HepG2 (cell line): ENCODE results near the gene PPP1R1B. TPM values are rescaled to one million over a fixed set of nuclear protein-coding genes. Genes with fewer than 3 reads are reported as not detected.

ENCODE experiments used
- AFF4 ChIP-seq: sonication (generic); formaldehyde crosslinking; IDR thresholded peaks from 2 replicates; pipeline ENCODE4 v1.4.0; 2020; ENCODE audit warnings: missing genetic modification reagents
- GMEB2 ChIP-seq: IDR thresholded peaks from 2 replicates; pipeline ENCODE4 v1.6.1; 2016; ENCODE audit warnings: missing biosample characterization, missing genetic modification reagents, low read depth
- HDAC6 ChIP-seq: fragments of 200-600 bp; sonication (generic); IDR thresholded peaks from 2 replicates; pipeline ENCODE4 v1.7.0; 2017; ENCODE audit warnings: mild to moderate bottlenecking, antibody characterized with exemption, low read length, low read depth
- HOXA7 ChIP-seq: sonication (generic); formaldehyde crosslinking; IDR thresholded peaks from 2 replicates; pipeline ENCODE4 v1.8.1; 2022; ENCODE audit warnings: mild to moderate bottlenecking, missing genetic modification reagents, moderate library complexity
- RFX1 ChIP-seq: fragments of 450-650 bp; IDR thresholded peaks from 2 replicates; pipeline ENCODE4 v1.6.1; 2017
- SAP130 ChIP-seq: IDR thresholded peaks from 2 replicates; pipeline ENCODE4 v1.6.1; 2016; ENCODE audit warnings: low read depth
- SOX5 ChIP-seq: IDR thresholded peaks from 2 replicates; pipeline ENCODE4 v1.6.1; 2016; ENCODE audit warnings: borderline replicate concordance
- SPEN ChIP-seq: sonication (generic); formaldehyde crosslinking; IDR thresholded peaks from 2 replicates; pipeline ENCODE4 v1.5.1; 2020; ENCODE audit warnings: low read depth, mild to moderate bottlenecking, missing genetic modification reagents
- TRIM24 ChIP-seq: sonication (generic); formaldehyde crosslinking; IDR thresholded peaks from 2 replicates; pipeline ENCODE4 v1.8.0; 2022; ENCODE audit warnings: mild to moderate bottlenecking, missing genetic modification reagents
- ZNF180 ChIP-seq: sonication (generic); formaldehyde crosslinking; IDR thresholded peaks from 2 replicates; pipeline ENCODE4 v1.4.0; 2020; ENCODE audit warnings: low read depth, missing genetic modification reagents, borderline replicate concordance
- ZNF570 ChIP-seq: sonication (generic); formaldehyde crosslinking; IDR thresholded peaks from 2 replicates; pipeline ENCODE4 v1.4.0; 2020; ENCODE audit warnings: mild to moderate bottlenecking, missing genetic modification reagents, borderline replicate concordance
- ZNF615 ChIP-seq: sonication (generic); formaldehyde crosslinking; IDR thresholded peaks from 2 replicates; pipeline ENCODE4 v1.5.0; 2020; ENCODE audit warnings: mild to moderate bottlenecking, missing genetic modification reagents, borderline replicate concordance
- ZNF746 ChIP-seq: sonication (generic); formaldehyde crosslinking; IDR thresholded peaks from 2 replicates; pipeline ENCODE4 v1.8.0; 2022; ENCODE audit warnings: mild to moderate bottlenecking, missing genetic modification reagents
- ZNF749 ChIP-seq: sonication (generic); formaldehyde crosslinking; IDR thresholded peaks from 2 replicates; pipeline ENCODE4 v1.8.0; 2022; ENCODE audit warnings: mild to moderate bottlenecking, missing genetic modification reagents, moderate library complexity, borderline replicate concordance
- ZNF790 ChIP-seq: sonication (generic); formaldehyde crosslinking; IDR thresholded peaks from 2 replicates; pipeline ENCODE4 v1.8.0; 2022; ENCODE audit warnings: missing genetic modification reagents, mild to moderate bottlenecking, borderline replicate concordance
- ZNF800 ChIP-seq: sonication (generic); formaldehyde crosslinking; IDR thresholded peaks from 2 replicates; pipeline ENCODE4 v1.4.0; 2020; ENCODE audit warnings: missing genetic modification reagents
- polyA plus RNA-seq, 8 experiments: library from polyadenylated mRNA; depleted of rRNA in 3 of 8; stranded (reverse) in 7 of 8; unstranded in 1 of 8; fragments of >200 nt; fragmentation: Illumina TruSeq in 4 of 8; extraction: Trizol in 4 of 8; gene quantifications; 2 replicates each; pipeline versions ENCODE4 v1.2.1 to v1.2.3, GENCODE V29; 2011 to 2016; ENCODE audit warnings: low read depth in 4 of 8, missing spikeins in 1 of 8, mixed read lengths in 1 of 8; ENCODE audit not compliant: insufficient read depth in 1 of 8
- total RNA-seq, 5 experiments: library from RNA; depleted of rRNA; stranded (reverse); fragments of >200 nt; fragmentation: Illumina TruSeq; extraction: Trizol; gene quantifications; 2 replicates each; pipeline ENCODE4 v1.2.3, GENCODE V29; 2016; ENCODE audit warnings: low read depth in 1 of 5
- TF ChIP-seq, protein P1 (sequence below): sonication (generic); formaldehyde crosslinking; IDR thresholded peaks from 2 replicates; pipeline ENCODE4 v1.8.0; 2022; ENCODE audit warnings: mild to moderate bottlenecking, missing genetic modification reagents; ENCODE audit not compliant: insufficient replicate concordance
- TF ChIP-seq, protein P2 (sequence below): sonication (generic); formaldehyde crosslinking; IDR thresholded peaks from 2 replicates; pipeline ENCODE4 v1.5.1; 2020; ENCODE audit warnings: missing genetic modification reagents, mild to moderate bottlenecking, borderline replicate concordance
- TF ChIP-seq, protein P3 (sequence below): IDR thresholded peaks from 2 replicates; pipeline ENCODE4 v1.6.1; 2012; ENCODE audit warnings: low read depth, low read length, improper control_type of control experiment

The PPP1R1B gene
- total and polyA plus RNA-seq, 2 of the 13 experiments (the other 11 are each of a cell fraction or from before 2014, with no cell fraction given), result 0.08 TPM; not detected in 1

- TF ChIP-seq AFF4 (CRISPR knock-in tag) (no peak), GMEB2 (CRISPR knock-in tag) (no peak), ZNF615 (CRISPR knock-in tag) (no peak), HOXA7 (CRISPR knock-in tag) (no peak), SAP130 (CRISPR knock-in tag) (peak; percentile 46), ZNF570 (no peak), ZNF800 (no peak), ZNF746 (CRISPR knock-in tag) (peak; percentile 52; the same call in 1 of the 2 replicates), ZNF790 (CRISPR knock-in tag) (no peak), SPEN (CRISPR knock-in tag) (no peak), ZNF180 (CRISPR knock-in tag) (no peak), ZNF749 (CRISPR knock-in tag) (no peak), TRIM24 (CRISPR knock-in tag) (no peak), RFX1 (no peak), SOX5 (no peak), HDAC6 (no peak)
- TF ChIP-seq, protein P1, sequence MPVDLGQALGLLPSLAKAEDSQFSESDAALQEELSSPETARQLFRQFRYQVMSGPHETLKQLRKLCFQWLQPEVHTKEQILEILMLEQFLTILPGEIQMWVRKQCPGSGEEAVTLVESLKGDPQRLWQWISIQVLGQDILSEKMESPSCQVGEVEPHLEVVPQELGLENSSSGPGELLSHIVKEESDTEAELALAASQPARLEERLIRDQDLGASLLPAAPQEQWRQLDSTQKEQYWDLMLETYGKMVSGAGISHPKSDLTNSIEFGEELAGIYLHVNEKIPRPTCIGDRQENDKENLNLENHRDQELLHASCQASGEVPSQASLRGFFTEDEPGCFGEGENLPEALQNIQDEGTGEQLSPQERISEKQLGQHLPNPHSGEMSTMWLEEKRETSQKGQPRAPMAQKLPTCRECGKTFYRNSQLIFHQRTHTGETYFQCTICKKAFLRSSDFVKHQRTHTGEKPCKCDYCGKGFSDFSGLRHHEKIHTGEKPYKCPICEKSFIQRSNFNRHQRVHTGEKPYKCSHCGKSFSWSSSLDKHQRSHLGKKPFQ (CRISPR knock-in tag), result no peak
- TF ChIP-seq, protein P2, sequence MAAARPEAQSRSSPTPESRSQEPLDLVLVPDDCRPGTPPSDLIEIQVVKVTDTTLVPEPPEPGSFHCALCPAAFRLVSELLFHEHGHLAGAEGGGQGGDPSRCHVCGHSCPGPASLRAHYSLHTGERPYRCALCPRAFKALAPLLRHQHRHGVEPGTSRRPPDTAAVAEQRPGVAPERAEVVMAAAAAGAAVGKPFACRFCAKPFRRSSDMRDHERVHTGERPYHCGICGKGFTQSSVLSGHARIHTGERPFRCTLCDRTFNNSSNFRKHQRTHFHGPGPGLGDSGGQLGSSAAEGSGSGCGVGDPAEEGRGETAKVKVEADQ, result no peak
- TF ChIP-seq, protein P3, sequence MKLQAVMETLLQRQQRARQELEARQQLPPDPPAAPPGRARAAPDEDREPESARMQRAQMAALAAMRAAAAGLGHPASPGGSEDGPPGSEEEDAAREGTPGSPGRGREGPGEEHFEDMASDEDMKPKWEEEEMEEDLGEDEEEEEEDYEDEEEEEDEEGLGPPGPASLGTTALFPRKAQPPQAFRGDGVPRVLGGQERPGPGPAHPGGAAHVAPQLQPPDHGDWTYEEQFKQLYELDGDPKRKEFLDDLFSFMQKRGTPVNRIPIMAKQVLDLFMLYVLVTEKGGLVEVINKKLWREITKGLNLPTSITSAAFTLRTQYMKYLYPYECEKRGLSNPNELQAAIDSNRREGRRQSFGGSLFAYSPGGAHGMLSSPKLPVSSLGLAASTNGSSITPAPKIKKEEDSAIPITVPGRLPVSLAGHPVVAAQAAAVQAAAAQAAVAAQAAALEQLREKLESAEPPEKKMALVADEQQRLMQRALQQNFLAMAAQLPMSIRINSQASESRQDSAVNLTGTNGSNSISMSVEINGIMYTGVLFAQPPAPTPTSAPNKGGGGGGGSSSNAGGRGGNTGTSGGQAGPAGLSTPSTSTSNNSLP, result no peak
These were observed 3.1 kb downstream of the PPP1R1B start (continued) for GRCh38 chr17:39629898-39630297.
